Thoracic aorta (tissue), 2 donors: ENCODE measurements around the gene REV3L. TPM values are rescaled to one million over a fixed set of nuclear protein-coding genes. Genes with fewer than 3 reads are reported as not detected.

Experiments
- ATAC-seq: fragments of 150-250 bp; one replicate; pipeline ENCODE4 v1.8.0; 2017; ENCODE audit warnings: low read depth; ENCODE audit not compliant: insufficient number of reproducible peaks, low FRiP score
- DNase-seq: peaks from one replicate; pipeline ENCODE4 v3.0.0-alpha.2; 2020; ENCODE audit warnings: low spot score
- H3K27ac ChIP-seq, 2 donors: fragments of 200-600 bp; sonication (generic); 1 replicate in 1 of 2; 2 replicates in 1 of 2; pipeline ENCODE4 v1.5.1; 2016; ENCODE audit warnings: mild to moderate bottlenecking in 2 of 2, moderate library complexity in 2 of 2
- H3K27me3 ChIP-seq: fragments of 200-600 bp; sonication (generic); replicated peaks from 2 replicates; pipeline ENCODE4 v1.6.0; 2016; ENCODE audit warnings: mild to moderate bottlenecking; ENCODE audit not compliant: insufficient read depth
- H3K36me3 ChIP-seq: fragments of 200-600 bp; sonication (generic); one replicate; pipeline ENCODE4 v1.5.1; 2016
- H3K4me1 ChIP-seq, 2 donors: fragments of 200-600 bp; sonication (generic); 1 replicate in 1 of 2; 2 replicates in 1 of 2; pipeline versions ENCODE4 v1.5.1 to v1.6.0; 2016; ENCODE audit warnings: low read depth in 2 of 2, mild to moderate bottlenecking in 1 of 2; ENCODE audit not compliant: control insufficient read depth in 1 of 2
- H3K4me3 ChIP-seq: fragments of 200-600 bp; sonication (generic); 2 replicates; pipeline ENCODE4 v1.5.1; 2016; ENCODE audit warnings: mild to moderate bottlenecking
- H3K9me3 ChIP-seq: fragments of 200-600 bp; sonication (generic); 2 replicates; pipeline ENCODE4 v1.5.1; 2016
- total RNA-seq, 2 donors: library from RNA; depleted of rRNA; stranded (reverse); fragments of >200 nt; gene quantifications; one replicate each; pipeline versions ENCODE4 v1.1.0 to v1.2.3, GENCODE V29; 2016
- TF ChIP-seq, protein P1 (sequence below): fragments of 200-600 bp; sonication (generic); IDR thresholded peaks from one replicate; pipeline ENCODE4 v1.5.1; 2019; ENCODE audit warnings: antibody characterized with exemption

Gene REV3L
- total RNA-seq, 2 donors from 2014 or later: 25.6 to 59.8 TPM

DNA sequence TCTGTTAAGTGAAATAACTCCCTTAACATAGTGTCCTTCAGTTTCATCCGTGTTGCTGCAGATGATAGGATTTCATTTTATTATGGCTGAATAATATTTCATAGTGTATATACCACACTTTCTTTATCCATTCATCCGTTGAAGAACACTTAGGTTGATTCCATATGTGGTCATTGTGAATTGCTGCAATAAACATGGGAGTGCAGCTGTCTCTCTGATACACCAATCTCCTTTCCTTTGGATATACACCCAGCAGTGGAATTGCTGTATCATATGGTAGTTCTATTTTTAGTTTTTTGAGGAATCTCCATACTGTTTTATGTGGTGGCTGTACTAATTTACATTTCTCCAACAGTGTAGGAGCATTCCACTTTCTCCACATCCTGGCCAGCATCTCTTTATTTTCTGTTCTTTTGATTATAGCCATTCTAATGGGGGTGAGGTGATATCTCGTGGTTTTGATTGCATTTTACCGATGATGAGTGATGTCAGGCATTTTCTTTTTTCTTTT, 202.5 kb downstream of the REV3L start:
- no peaks in the 10 kb centered on the region for H3K4me1 ChIP-seq
- no peak for ATAC-seq
- no peak for DNase-seq
- no peak overlapping the region for H3K27ac ChIP-seq
- H3K9me3 ChIP-seq: no peaks in the 10 kb centered on the region
- H3K36me3 ChIP-seq: peaks cover 13% of the 10 kb centered on the region
- no peak overlapping the region for H3K4me3 ChIP-seq
- H3K27me3 ChIP-seq: no peaks in the 10 kb centered on the region
- TF ChIP-seq, protein P1, sequence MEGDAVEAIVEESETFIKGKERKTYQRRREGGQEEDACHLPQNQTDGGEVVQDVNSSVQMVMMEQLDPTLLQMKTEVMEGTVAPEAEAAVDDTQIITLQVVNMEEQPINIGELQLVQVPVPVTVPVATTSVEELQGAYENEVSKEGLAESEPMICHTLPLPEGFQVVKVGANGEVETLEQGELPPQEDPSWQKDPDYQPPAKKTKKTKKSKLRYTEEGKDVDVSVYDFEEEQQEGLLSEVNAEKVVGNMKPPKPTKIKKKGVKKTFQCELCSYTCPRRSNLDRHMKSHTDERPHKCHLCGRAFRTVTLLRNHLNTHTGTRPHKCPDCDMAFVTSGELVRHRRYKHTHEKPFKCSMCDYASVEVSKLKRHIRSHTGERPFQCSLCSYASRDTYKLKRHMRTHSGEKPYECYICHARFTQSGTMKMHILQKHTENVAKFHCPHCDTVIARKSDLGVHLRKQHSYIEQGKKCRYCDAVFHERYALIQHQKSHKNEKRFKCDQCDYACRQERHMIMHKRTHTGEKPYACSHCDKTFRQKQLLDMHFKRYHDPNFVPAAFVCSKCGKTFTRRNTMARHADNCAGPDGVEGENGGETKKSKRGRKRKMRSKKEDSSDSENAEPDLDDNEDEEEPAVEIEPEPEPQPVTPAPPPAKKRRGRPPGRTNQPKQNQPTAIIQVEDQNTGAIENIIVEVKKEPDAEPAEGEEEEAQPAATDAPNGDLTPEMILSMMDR: no peak

DNA sequence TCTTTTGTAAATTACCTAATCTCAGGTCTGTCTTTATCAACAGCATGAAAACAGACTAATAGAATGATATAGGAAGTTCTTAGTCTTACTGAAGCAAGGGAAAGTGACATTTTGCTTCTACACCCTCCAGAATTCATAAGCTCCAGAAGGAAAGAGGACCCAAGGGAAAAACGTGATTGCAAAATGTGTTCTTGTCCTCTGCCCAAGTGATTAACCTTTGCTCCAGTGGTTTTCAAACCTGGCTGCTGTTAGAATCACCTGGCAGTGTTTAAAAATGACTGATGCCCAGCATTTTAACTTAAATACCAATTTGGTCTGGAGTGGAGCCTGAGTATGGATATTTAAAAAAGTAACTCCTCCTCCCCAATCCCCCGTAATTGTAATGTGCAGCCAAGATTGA, 204.3 kb downstream of the REV3L start:
- no peaks in the 10 kb centered on the region for H3K4me1 ChIP-seq
- no peaks in the 10 kb centered on the region for H3K27me3 ChIP-seq
- TF ChIP-seq, protein P1: no peak
- DNase-seq (no peak), ATAC-seq (no peak)
- no peak overlapping the region for H3K27ac ChIP-seq
- H3K9me3 ChIP-seq: peaks cover 18% of the 10 kb centered on the region
- peaks cover 21% of the 10 kb centered on the region for H3K36me3 ChIP-seq
- no peak overlapping the region for H3K4me3 ChIP-seq

DNA sequence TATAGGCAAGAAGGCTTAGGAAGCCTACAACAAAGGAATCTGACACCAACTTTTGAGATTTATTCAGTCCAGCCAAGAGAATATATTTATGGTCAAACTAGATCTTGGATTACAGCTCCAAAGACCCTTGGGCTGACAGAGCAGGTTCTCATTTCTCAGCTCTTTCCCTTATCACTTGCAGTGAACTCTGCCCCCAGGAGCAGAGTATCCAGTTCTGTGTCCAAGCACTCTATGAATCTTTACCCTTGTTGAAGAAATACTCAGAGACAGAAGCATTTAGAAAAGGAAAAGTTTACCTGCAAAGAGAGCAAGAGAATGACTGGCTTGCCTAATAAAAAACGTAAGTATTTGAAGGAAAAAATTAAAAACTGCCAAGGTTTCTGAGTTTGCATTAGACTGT, 205.2 kb downstream of the REV3L start:
- H3K27ac ChIP-seq: no peak overlapping the region
- peaks cover 19% of the 10 kb centered on the region for H3K9me3 ChIP-seq
- no peaks in the 10 kb centered on the region for H3K27me3 ChIP-seq
- ATAC-seq (no peak), DNase-seq (no peak)
- no peaks in the 10 kb centered on the region for H3K4me1 ChIP-seq
- TF ChIP-seq, protein P1: no peak
- no peak overlapping the region for H3K4me3 ChIP-seq
- H3K36me3 ChIP-seq: peaks cover 23% of the 10 kb centered on the region

DNA sequence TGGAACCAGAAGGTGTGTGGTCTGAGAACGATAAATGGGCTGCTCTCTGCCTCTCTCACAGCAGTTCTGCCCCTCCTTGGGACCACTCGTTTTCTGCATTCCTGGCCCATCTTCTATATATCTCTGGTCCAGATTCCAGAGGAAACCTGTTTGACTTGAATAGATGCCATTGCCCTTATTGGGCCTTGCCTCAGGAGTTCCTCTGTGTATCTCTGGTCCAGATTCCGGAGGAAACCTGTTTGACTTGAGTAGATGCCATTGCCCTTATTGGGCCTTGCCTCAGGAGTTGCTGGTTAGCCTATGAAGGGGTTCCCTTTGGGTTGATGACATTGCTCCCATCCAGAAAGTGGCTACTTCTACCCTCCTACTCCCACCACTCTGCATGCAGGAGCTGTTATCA, 206.3 kb downstream of the REV3L start:
- no peak for DNase-seq
- TF ChIP-seq, protein P1: no peak

DNA sequence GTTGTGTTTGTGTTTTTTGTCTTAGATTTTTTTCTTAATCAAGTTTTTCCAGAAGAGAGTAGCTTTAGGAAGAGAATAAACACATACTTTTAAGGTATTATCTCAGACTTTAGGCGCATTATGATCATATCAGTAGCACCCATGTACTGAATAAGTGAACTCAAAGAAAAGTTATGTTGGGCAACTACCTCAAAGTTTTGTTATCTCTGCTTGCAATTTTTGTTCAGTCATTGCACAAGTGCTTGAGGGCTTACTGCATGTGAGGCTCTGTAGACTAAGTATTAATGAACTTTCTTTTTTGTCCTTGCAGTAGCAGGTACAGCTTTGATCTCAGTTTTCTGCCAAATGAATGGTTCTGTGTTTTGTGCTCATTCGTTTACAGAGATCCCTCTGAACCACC, 206.7 kb downstream of the REV3L start:
- TF ChIP-seq, protein P1: no peak
- ATAC-seq: no peak
- Histone ChIP-seq H3K4me1 (no peaks in the 10 kb centered on the region), H3K27me3 (no peaks in the 10 kb centered on the region), H3K4me3 (no peak overlapping the region), H3K36me3 (peaks cover 23% of the 10 kb centered on the region), H3K9me3 (peaks cover 19% of the 10 kb centered on the region), H3K27ac (no peak overlapping the region)
- DNase-seq: no peak

More for the DNA sequence above, 206.3 kb downstream of the REV3L start:
- ATAC-seq: no peak
- Histone ChIP-seq H3K9me3 (peaks cover 19% of the 10 kb centered on the region), H3K4me3 (no peak overlapping the region), H3K27me3 (no peaks in the 10 kb centered on the region), H3K36me3 (peaks cover 23% of the 10 kb centered on the region), H3K4me1 (no peaks in the 10 kb centered on the region), H3K27ac (no peak overlapping the region)
